NCI-H2196 (cell line): ENCODE results near the gene PPIL3.
"Not testable (repeated sequence)": the region's sequence is repeated elsewhere in the genome, so short reads cannot be mapped to it uniquely, and the experiment has no call there.

Experiments
- DNase-seq: peaks from one replicate; lab custom pipeline; 2025; ENCODE audit not compliant: unreplicated experiment; lab: John Stamatoyannopoulos, UW

Gene PPIL3

DNA sequence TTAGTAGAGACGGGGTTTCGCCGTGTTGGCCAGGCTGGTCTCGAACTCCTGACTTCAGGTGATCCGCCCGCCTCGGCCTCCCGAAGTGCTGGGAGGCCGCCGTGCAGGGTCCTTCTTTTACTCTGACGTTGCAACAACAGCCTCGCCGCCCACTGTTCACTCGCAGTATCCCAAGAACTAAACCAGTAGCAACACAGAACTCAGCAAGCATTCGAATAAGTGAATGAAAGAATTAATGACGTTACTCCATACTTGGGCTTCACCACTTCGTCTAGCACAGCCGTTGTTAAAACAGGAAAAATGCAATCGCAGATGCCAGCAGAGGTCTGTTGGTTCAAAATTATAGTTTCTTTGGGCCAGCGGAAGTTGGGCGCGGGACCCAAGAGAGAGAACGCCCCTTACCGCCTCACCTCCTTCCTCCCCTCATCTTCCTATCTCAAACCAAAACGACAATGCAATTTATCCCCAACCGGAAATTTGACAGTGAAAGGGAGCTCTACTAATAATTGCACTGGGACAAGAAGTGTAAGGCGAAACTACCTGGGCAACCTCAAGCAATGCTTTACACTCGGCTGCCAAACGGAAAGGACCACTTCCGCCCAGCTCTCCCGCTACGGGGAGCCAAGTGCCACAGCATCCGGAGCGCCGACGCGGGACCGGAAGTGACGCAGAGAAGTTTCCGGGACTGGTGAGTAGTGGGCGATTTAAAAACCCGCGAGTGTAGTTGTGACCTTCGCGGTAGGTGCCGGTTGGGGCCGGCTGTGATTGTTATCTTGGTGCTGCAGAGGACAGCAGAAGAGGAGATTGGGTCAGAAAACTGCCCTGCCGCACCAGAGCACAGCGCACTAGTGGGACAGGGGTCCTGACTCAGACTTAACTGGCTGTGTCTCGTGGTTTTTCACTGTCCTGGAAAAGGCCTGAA, at the start of gene PPIL3, which contains the start of gene NIF3L1:
Gene PPIL3 (minus strand): TSS at position 374 of the 922 bp plus-strand sequence. CDS start 1,462 bp downstream, outside the sequence.
Gene NIF3L1 (plus strand): TSS at position 668 of the 922 bp plus-strand sequence. CDS start 2,573 bp downstream, outside the sequence.
- DNase-seq, result peak; percentile 97

DNA sequence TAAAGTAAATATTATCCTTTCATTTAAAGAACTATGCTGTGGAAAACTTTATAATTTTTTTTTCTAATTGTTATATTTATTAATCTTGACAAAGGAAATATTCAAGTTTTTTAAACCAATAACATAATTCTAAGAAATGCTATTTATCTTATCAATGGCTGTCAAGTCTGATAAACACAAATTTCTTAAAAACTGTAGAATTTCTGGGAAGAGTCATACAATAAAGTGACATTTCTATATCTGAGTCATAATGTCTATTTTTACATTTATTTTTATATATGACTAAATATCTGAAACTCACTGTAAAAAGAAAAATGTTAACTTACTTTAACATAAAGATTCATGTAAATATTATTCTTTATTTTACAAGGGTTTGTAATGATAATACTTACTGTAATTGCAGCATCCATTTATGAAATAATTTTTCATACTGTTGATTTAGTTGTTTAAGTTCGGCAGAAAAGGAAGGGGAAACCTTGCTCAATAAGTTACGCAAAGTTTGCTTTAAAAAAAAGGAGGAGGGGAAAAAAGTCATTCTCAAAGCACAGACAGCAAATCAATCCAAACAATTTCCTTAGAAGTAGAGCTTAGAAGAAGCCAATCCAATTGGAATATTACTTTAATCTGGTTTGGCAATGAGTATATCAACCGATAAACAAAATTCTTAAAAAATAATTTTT, 42.2 kb upstream of the PPIL3 start:
- no peak for DNase-seq

DNA sequence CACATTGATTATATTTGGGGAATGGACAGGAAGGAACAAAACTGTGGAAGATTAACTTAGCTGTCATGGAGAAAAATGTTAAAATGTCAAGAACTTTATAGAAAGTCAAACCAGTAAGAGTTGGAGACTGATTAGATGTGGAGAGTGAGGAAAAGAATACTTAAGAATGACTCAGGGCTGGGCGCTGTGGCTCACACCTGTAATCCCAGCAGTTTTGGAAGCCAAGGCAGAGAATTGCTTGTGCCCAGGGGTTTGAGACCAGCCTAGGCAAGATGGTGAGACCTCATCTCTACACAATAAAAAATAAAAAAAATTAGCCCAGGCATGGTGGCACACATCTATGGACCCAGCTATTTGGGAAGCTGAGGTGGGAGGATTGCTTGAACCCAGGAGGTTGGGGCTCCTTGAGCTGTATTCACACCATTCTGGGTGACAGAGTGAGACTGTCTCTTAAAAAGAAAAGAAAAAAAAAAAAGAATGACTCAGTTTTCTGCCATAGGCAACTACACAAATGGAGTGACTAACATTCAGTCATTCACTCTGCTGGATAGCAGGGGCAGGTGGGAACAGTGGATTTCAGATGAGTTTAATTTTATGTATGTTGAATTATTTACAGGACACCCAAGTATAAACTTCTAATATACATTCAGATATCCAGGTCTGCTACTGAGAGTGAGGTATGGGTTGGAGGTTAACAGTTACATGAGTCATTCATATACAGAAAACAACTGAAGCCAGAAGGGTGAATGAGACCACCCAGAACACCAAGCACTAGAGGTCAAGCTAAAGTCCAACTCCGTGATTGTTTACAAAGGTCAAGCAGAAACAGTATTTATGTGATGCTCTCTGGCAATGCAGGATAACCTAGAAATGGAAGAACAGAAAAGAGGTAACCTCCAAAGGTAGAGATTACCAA, 40.7 kb upstream of the PPIL3 start:
- DNase-seq, result no peak

DNA sequence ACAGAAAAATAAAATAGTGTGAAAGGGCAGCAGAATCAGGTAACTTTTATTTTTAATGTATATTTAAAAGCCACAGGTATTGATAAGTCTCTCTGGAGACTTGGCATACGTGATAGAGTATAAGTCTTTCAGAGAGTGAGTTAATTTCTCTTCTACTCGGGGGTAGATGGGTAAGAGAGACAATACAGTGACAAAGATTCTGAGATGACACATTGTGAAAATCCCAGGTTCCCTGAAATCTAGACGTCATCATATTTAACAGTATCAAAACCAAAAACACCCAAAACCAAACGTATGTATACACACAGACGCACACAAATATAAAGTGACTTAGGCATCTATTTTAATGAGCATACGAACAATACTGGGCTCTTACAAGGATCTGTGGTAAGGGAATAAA, 33.6 kb upstream of the PPIL3 start:
- no peak for DNase-seq

DNA sequence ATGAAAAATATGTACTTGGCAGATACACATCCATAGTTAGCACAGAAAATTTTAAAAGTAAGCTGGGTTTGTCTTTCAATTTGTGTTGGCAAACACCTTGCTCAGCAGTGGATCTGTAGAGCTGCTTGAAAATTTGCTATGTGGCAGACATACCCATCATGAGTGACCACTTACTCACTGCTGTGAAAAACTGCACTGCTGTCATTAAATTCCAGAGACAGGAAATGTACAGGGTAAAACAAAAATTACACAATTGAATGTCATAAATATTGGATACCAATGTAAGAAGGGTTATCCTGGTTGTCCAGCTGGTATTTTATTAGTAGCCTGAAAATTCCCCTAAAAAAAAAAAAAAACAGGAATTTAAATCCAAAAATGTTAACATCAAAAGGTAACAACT, 24.8 kb upstream of the PPIL3 start:
- DNase-seq, result no peak

DNA sequence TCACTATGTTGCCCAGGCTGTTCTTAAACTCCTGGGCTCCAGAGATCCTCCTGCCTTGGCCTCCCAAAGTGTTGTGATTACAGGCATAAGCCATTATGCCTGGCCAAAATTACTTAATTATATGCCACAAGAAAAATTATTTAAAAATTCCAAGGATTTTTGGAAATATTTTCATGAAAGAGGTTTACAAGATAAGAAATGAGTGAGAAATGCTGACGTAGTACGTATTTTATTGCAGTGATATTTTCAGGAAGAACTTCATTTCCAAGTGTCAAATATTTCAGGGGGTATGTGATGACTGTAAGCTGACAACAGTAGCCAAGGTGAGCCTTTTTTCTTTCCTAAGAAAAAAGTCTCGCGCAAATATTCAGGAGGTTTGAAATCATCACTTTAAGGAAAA, 21.1 kb upstream of the PPIL3 start:
- DNase-seq, result no peak

DNA sequence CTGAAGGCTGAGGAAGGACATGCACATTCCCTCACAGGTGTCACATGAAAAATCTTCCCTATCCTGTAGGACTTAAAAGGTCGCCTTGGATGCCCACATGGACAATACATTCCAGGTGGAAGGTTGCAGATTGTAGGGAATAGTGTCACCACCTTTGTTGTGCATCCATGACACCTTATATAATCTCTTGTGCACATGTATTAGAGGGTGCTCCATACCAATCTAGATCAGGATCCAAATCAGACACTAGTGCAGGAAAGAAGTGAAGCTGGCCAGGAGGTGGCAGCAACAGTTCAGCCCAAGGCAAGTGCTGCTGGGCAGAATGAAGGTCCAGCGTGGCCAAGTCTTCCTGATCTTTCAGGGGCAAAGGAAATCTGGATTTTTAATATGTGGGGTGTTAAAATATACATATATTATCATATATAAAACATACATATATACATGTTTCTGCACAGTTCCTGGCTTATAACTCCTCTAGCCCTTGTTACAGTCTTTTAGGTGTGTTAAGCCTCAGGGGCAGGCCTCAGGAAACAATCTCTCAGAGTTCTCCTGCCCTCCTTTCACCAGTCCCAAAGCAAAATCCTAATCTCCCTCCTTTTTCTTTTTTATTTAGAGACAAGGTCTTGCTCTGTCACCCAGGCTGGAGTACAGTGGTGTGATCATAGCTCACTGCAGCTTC, 16.9 kb upstream of the PPIL3 start:
- peak; percentile 75 for DNase-seq

DNA sequence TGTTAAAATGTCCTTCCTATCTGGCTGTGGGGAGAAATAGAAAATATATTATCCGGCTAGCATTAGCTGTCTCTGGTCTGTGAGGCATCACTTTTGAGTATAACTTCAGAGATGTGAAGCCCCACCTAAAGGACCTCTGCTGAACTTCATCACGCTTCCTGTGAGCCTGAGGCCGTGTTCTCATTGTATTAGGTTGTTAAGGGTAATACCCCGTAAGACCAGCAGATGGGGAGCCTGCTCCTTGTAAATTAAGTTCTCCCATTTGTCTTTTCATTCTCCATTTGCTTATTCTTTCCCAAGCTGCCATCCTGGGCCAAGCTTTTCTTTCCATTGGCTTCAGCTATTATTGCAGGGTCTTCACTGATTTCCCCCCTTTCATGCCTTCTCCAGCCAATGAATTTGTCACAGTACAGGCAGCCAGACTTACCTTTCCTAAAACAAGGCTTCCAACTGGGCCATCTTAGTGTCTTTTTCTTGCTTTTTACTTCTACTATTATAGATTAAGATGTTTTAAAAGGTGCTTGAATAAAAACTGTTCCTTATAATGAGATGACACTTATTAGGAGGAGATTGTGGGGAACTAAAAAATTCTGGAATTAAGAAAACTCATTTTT, 12.7 kb upstream of the PPIL3 start:
- DNase-seq, result peak; percentile 83

DNA sequence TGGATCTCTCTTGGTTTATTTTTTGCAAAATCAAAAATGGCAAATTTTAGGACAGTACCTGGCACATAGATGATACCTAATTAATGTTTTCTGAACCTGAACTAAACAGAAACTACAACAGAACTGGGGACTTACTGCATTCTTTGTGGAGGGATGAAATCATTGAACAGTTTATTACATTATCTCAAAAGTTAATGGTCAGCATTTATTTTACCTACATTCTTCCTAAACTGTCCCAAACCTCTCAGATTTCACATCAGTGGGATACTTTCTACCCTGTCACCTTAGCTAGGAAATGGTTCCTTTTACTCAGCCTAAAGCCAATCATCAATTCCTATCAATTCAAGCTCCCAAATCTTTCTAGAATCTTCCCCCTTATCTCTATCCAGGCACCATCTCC, 10.6 kb upstream of the PPIL3 start:
- no peak for DNase-seq

DNA sequence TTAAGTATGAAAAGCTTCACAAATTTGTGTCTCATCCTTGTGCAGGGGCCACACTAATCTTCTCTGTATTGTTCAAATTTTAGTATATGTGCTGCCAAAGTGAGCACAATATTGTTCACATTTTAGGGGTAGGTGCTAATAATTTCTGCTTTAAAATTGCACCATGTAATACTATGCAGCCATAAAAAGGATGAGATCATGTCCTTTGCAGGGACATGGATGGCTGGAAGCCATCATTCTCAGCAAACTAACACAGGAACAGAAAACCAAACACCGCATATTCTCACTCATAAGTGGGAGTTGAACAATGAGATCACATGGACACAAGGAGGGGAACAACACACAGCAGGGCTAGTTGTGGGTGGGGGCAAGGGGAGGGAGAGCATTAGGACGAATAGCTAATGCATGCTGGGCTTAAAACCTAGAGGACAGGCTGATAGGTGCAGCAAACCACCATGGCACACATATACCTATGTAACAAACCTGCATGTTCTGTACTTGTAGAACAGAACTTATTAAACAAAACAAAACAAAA, 7.1 kb downstream of the PPIL3 start:
- DNase-seq, result not testable (repeated sequence)

DNA sequence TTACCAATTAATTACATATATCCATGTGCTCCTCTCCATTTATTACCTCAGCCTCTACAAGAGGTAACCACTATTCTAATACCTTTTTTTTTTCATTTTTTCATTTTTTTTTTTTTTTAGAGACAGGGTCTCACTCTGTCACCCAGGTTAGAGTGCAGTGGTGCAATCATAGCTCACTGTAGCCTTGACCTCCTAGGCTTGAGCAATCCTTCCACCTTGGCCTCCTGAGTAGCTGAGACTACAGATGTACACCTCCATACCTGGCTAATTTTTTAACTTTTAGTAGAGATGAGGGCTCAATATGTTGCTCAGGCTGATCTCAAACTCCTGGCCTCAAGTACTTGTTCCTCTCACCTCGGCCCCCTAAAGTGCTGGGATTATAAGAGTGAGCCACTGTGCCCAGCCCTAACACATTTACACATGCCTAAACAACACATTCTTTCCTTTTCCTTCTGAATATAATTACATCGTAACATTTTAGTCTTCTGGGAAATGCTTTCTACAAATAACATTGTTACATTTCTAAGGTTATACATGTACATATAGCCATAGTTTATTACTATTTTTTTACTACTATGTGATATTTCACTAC, 10.5 kb downstream of the PPIL3 start:
- DNase-seq, result no peak

DNA sequence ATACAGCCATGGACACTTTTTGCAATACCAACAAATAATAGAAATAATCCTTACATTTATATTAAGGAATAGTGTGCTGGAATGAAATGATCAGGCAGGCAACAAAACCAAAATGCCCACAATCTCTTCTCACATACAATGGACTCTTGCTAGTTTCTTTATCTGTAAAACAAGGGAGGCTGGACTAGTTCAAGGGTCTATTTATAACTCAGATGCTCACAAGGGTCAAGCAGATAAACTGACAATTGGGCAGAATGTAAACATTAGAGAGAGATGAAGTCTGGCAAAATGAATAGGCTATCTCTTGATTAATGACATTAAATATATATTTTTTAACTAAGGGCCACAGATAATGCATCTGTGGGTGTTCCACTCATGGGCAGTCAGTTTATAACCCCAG, 11.4 kb downstream of the PPIL3 start:
- DNase-seq, result no peak

DNA sequence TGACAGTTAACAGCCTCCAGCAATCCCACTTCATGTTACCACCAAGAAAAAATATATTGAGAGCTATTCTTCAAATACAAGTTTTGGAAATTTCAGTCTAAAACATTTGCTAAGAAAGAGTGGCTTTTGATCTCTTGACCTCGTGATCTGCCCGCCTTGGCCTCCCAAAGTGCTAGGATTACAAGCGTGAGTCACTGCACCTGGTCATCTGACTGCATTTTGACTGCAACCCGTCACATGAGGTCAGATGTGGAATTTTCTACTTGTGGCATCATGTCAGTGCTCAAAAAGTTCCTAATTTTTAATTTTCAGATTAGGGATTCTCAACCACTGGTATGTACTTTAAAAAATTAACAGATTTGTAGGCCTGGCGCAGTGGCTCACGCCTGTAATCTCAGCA, 15.3 kb downstream of the PPIL3 start:
- no peak for DNase-seq

DNA sequence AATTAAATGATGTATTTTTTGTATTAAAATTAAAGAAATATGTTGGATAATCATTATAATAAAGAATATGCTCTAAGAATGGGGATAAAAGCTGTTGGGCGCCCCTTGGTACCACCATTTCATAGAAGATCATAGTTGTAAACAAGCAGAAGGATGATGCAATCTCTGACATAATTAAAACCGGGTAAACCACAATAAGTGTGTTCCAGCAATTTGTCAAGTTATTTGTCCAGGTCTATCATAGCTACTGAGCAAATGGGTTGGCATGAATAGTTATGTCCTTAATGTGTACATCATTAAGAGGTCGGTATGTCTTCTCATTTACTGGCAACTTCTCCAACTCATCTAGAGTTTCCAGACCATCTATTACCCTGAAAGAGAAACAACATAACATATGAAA, 17.7 kb downstream of the PPIL3 start:
- DNase-seq, result no peak

DNA sequence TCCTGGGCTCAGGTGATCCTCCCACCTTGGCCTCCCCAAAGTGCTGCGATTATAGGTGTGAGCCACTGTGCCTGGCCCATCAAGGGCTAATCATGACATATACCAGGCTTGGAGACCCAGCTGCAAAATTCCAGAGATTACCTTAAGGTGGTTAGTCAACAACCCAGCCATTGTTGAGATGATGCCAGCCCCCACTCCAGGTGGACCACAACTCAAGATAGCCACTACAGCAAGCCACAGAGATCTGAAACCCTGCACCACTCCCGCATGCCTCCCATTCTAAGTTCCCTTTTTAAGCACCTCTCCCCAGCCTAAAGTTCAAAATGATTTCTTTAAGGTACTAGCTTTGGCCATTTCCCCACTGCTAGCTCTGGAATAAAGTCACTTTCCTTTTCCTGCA, 19.9 kb downstream of the PPIL3 start:
- DNase-seq, result no peak

DNA sequence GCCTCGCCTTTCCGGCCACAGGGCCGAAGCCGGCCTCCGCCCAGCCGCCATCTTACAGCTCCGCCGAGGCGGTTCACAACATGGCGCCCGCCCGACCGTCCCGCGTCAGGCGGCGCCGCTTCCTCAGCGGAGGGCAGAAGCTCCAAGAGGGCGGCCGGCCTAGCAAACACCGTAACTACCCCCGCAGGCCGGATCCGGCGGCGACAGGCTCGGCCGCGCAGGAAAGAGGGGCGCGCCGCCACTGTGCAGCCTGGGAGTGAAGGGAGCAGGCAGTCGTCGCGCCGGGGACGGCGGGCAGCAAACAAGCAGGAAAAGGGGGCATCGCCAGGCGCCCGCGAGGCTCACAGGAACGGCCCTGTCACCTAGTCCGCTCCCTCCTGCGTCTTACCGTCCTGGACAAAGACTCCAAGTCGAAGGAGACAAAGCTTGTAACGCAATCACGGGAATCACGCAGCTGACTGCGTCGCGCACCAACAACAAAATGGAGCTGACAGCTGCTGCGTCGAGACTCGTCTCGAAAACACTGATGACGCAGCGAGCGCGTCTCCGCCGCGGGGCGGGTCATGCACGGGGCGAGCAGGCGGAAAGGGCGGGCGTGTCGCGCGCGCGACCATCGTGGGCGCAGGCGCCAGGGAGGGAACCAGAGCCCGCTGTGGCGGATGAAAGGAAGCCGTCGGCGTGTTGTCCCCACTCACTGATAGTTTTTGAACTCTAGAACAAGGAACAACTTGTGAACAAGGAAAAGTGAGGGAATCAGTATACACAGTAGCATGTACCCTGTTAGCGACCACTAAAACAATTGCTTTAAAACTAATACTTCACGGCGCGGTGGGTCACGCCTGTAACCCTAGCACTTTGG, 24.5 kb downstream of the PPIL3 start, which contains the start of gene CLK1:
Gene CLK1 (minus strand): TSS at position 483 of the 859 bp plus-strand sequence. CDS start 2,796 bp downstream, outside the sequence.
- DNase-seq, result peak; percentile 96

DNA sequence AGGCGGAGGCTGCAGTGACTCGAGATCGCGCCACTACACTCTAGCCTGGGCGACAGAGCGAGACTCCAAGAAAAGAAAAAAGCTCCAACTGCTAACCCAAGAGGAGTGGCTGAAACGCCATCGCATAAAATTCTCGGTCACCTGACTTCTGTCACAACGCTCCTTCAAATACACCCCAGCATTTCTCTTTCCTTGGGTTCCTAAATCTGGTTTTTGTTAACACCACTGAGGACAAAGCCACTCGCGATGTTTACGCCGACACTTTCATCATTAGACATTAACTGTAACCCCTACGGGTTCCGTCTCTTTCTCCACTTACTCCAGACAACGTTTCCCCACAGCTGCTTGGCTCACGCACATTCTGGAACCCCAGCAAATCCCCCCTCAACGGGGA, 25.1 kb downstream of the PPIL3 start:
- DNase-seq, result no peak

DNA sequence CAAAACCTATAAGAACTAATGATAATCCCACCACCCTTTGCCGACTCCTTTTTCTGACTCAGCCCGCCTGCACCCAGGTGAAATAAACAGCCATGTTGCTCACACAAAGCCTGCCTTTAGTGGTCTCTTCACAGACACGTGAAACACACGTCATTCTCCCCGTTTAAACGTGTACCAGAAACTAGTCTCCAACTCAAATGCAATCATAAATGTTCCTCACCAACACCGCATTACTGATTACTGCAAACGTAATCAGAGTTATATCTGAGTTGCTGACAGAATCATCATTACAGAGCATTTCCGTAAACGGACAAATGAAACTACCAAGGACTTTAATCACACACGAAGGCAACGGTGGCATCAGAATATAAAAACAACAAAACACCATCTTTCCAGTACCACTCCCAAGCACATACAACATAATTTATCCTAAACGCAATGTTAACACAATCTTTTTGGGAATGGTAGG, 26.3 kb downstream of the PPIL3 start:
- DNase-seq, result peak; percentile 27
